ENCODE results near the gene RAB3C.

The RAB3C gene

DNA sequence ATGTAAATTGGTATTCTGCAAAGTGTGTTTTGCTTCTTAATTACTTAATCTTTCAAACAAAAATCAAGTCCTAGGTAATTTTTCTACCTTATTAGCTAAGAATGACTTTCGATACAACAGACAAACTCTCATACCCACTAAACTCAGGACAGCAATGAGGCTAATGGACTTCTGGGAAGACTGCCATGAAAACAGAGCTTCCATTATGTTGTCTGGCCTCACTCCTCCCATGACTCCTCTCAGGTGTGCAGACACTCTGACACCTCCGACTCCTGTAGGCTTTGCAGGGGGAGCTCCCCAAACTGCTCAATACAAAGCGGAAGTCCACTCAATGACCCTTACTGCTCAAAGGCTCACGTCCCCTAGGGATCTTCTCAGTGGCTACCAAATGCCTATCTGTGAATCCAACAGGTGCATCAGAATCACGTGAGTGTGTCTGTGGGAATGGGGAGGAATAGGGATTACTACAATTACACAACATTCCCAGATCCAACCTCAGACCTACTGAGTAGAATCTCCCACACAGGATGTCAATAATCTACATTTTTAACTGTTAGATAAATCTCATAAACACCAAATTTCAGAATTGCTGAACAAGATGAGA is 289.9 kb downstream of the RAB3C start:
- no peak for DNase-seq (ENCODE audit: extremely low read depth, insufficient read length)
- TF ChIP-seq, protein P1, sequence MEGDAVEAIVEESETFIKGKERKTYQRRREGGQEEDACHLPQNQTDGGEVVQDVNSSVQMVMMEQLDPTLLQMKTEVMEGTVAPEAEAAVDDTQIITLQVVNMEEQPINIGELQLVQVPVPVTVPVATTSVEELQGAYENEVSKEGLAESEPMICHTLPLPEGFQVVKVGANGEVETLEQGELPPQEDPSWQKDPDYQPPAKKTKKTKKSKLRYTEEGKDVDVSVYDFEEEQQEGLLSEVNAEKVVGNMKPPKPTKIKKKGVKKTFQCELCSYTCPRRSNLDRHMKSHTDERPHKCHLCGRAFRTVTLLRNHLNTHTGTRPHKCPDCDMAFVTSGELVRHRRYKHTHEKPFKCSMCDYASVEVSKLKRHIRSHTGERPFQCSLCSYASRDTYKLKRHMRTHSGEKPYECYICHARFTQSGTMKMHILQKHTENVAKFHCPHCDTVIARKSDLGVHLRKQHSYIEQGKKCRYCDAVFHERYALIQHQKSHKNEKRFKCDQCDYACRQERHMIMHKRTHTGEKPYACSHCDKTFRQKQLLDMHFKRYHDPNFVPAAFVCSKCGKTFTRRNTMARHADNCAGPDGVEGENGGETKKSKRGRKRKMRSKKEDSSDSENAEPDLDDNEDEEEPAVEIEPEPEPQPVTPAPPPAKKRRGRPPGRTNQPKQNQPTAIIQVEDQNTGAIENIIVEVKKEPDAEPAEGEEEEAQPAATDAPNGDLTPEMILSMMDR (IDR thresholded peaks at IDR 0.05; ENCODE audit: insufficient read depth, low read length, poor library complexity, severe bottlenecking), result no peak
- no peak overlapping the region for H3K4me3 ChIP-seq (replicated peaks; ENCODE audit: low read depth, low read length)
- H3K36me3 ChIP-seq (ENCODE audit: control insufficient read depth, insufficient read depth, low read length), result no peaks in the 10 kb centered on the region
- no peaks in the 10 kb centered on the region; the same call in 1 of the 2 replicates for H3K27me3 ChIP-seq (replicated peaks; ENCODE audit: control insufficient read depth, insufficient read depth, low read length)

DNA sequence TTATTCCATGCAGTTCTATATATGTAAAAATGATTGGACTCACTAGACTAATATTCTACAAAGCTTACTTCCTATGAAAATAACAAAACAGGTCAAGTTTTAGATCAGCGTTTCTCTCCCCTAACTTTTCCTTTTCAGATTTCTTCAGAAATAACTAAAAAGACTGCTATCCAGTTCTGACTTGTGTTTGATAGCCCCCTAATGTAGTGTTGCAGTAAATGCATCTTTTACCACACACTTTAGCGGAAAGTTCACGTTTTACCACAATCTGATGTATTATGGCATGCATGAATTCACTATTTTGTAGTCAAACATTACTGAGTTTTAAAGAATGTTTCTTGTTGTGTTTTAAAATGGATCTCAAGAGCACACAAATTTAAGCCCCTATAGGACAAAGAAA is 292.7 kb downstream of the RAB3C start:
- Histone ChIP-seq H3K27me3 (replicated peaks; ENCODE audit: control insufficient read depth, insufficient read depth, low read length) (no peaks in the 10 kb centered on the region; the same call in 1 of the 2 replicates), H3K36me3 (ENCODE audit: control insufficient read depth, insufficient read depth, low read length) (no peaks in the 10 kb centered on the region), H3K4me3 (replicated peaks; ENCODE audit: low read depth, low read length) (no peak overlapping the region)
- no peak for DNase-seq (ENCODE audit: extremely low read depth, insufficient read length)
- TF ChIP-seq, protein P1 (IDR thresholded peaks at IDR 0.05; ENCODE audit: insufficient read depth, low read length, poor library complexity, severe bottlenecking), result no peak

DNA sequence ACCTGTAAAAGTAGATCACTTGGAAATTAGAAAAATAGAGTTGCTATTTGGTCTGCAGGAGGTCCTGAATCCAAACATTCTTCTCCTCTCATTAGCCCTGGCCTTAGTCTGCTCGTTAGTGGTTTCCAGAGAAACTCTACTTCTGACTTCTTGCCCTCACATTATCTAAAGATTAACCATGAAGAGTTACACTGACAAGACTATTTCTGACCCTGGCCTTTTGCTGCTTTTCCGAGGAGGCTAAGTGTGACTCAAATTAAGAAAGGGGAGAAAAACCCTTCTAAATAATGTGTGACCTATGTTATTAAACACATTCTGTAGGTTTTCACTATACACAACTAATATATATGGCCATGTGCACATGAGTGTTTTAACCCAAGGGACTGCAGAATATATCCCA is 302.4 kb downstream of the RAB3C start:
- Histone ChIP-seq H3K27me3 (replicated peaks; ENCODE audit: control insufficient read depth, insufficient read depth, low read length) (no peaks in the 10 kb centered on the region; the same call in 1 of the 2 replicates), H3K36me3 (ENCODE audit: control insufficient read depth, insufficient read depth, low read length) (no peaks in the 10 kb centered on the region), H3K4me3 (replicated peaks; ENCODE audit: low read depth, low read length) (no peak overlapping the region)
- TF ChIP-seq, protein P1 (IDR thresholded peaks at IDR 0.05; ENCODE audit: insufficient read depth, low read length, poor library complexity, severe bottlenecking), result no peak
- no peak for DNase-seq (ENCODE audit: extremely low read depth, insufficient read length)

DNA sequence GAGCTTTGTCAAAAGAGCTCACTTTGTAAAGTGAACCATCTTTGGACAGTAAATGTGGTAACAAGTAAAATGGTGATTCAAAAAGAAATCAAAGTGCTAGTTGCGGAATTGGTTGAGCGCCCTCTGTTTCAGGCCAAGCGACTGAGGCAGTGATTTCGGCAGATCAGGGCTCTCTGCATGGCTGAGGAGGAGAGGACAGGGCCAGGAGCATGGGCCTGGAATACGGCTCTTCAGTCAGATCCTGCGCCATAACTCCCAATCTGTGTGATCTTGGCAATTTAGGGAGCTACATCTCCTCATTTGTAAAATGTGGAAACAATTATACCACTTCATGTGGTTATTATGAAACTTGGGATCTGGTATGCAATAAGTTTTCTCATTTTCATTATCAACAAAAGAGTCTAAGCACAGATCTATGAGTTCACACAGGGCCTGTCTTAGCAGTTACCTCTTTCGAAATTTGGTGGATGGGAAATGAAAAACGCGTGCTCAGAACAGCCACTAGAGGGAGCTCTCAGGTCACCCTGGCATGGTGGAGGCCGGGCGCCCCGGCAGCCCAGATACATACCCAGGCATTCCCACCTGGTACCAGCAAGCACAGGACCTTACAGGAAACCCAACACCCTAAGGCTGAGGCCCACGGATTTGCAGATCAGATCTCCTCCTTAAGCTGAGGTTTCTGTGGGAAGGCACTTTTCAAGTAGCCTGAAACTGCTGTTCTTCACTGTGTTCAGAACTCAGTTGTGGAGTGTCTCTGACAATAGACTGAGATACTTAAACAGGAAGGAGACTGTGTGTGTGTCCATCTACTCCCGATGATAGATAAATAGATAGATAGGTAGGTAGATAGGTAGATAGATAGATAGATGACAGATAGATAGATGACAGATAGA is 303.7 kb downstream of the RAB3C start:
- DNase-seq (ENCODE audit: extremely low read depth, insufficient read length), result peak; percentile 27
- no peaks in the 10 kb centered on the region for H3K36me3 ChIP-seq (ENCODE audit: control insufficient read depth, insufficient read depth, low read length)
- H3K4me3 ChIP-seq (replicated peaks; ENCODE audit: low read depth, low read length), result no peak overlapping the region
- H3K27me3 ChIP-seq (replicated peaks; ENCODE audit: control insufficient read depth, insufficient read depth, low read length), result no peaks in the 10 kb centered on the region; the same call in 1 of the 2 replicates
- TF ChIP-seq, protein P1 (IDR thresholded peaks at IDR 0.05; ENCODE audit: insufficient read depth, low read length, poor library complexity, severe bottlenecking), result peak; percentile 88

DNA sequence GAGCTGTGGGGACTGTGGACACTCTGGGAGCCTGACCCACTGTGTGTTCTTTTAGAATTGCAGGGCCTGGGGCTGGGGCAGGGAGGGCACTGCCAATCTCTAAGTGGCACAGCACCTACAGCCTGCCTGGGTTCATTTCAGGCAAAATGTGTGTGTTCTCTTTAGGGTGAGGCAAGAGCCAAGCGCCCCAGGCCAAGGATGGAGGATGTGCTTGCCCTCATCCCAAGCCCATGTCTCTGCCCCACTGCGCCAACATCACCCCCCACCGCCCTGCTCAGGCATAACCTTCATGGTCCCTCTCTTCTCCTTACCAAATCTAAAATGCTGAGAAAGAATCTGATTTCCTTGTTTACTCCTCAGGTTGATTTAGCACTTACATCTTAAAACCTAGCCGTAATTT is 304.4 kb downstream of the RAB3C start:
- Histone ChIP-seq H3K4me3 (replicated peaks; ENCODE audit: low read depth, low read length) (no peak overlapping the region), H3K36me3 (ENCODE audit: control insufficient read depth, insufficient read depth, low read length) (no peaks in the 10 kb centered on the region), H3K27me3 (replicated peaks; ENCODE audit: control insufficient read depth, insufficient read depth, low read length) (no peaks in the 10 kb centered on the region; the same call in 1 of the 2 replicates)
- TF ChIP-seq, protein P1 (IDR thresholded peaks at IDR 0.05; ENCODE audit: insufficient read depth, low read length, poor library complexity, severe bottlenecking), result no peak
- DNase-seq (ENCODE audit: extremely low read depth, insufficient read length), result no peak
